ENCODE results near the gene LDB1. TPM values are rescaled to one million over a fixed set of nuclear protein-coding genes. Genes with fewer than 3 reads are reported as not detected.

Gene LDB1
- total and polyA plus RNA-seq, 5 donors from 2014 or later = 18.1 to 120 (median 27.6) TPM

DNA sequence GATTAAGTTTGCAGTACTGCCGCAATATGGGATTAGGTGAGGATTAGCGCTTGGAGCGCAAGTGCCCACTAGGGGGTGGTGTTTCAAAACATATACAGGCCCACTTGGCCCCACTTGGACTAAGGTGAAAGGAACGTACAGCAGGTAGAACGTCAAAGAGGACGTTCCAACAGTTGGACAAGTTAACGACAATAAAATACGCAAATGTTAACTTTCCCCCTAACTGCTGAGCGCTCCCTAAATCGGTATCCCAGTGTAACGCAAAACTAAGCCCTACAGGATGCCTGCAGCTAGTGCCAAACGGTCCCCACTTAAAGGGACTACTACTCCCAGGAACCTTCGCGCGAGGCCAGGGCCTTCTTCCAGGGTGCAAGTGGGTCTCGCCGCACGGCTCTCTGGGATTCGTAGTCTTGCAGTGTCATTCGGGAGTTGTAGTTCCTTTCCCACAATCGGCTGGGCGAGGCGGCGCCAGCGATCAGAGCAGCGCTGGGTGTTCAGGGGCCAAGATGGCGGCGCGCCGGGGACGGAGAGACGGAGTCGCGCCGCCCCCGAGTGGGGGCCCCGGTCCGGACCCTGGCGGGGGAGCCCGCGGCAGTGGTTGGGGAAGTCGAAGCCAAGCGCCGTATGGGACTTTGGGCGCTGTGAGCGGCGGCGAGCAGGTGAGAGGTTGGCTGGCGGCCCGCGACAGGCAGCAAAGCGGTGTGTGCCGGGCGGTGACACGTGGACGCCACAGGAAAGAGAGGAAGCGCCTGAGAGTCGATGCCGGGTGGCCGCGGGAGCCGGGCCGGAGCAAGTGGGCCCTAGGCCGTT, 12.6 kb upstream of the LDB1 start, which contains the start of gene PPRC1:
Gene PPRC1 (plus strand): TSS at position 478 of the 810 bp plus-strand sequence. CDS start 29 bp downstream, at position 507.
- Histone ChIP-seq H3K36me3 (ENCODE audit: control insufficient read depth, insufficient read depth, low read length) (peaks cover 4% of the 10 kb centered on the region), H3K4me1 (ENCODE audit: control insufficient read depth, insufficient read depth, low read length, poor library complexity, severe bottlenecking) (peaks cover 43% of the 10 kb centered on the region), H3K27ac (ENCODE audit: insufficient read depth, low read length, poor library complexity, severe bottlenecking) (peak within 1 kb of the TSS; percentile 88), H3K4me3 (ENCODE audit: low read depth, low read length) (peak within 1 kb of the TSS; percentile 94), H3K9me3 (ENCODE audit: control insufficient read depth in 2 of 2, low read length in 2 of 2) (no peaks in the 10 kb centered on the region), H3K27me3 (ENCODE audit: control insufficient read depth, insufficient read depth, low read length) (no peaks in the 10 kb centered on the region)
- H3K27ac Mint-ChIP-seq = peak within 1 kb of the TSS; percentile 95 to 98 (median 98)
- H3K4me1 Mint-ChIP-seq = peaks cover 0 to 49% (median 30%) of the 10 kb centered on the region in 4 donors
- no peaks in the 10 kb centered on the region for H3K9me3 Mint-ChIP-seq
- peak within 1 kb of the TSS; percentile 99 to 100 (median 99) for H3K4me3 Mint-ChIP-seq
- DNase-seq (peak; percentile 97 to 99 (median 98)), ATAC-seq (ENCODE audit: low read depth in 2 of 2) (peak; percentile 96 to 97)
- no peaks in the 10 kb centered on the region for H3K27me3 Mint-ChIP-seq
- peaks cover 3% of the 10 kb centered on the region for H3K36me3 Mint-ChIP-seq

- Histone ChIP-seq H3K27me3 (ENCODE audit: control insufficient read depth, insufficient read depth, low read length) (no peaks in the 10 kb centered on the region), H3K27ac (ENCODE audit: insufficient read depth, low read length, poor library complexity, severe bottlenecking) (peak overlapping the region; percentile 88), H3K9me3 (ENCODE audit: control insufficient read depth in 2 of 2, low read length in 2 of 2) (no peaks in the 10 kb centered on the region), H3K4me3 (ENCODE audit: low read depth, low read length) (peak overlapping the region; percentile 94), H3K4me1 (ENCODE audit: control insufficient read depth, insufficient read depth, low read length, poor library complexity, severe bottlenecking) (peaks cover 39% of the 10 kb centered on the region), H3K36me3 (ENCODE audit: control insufficient read depth, insufficient read depth, low read length) (no peaks in the 10 kb centered on the region)
- no peaks in the 10 kb centered on the region for H3K27me3 Mint-ChIP-seq
- H3K4me1 Mint-ChIP-seq = peaks cover 0 to 44% (median 28%) of the 10 kb centered on the region in 4 donors
- H3K4me3 Mint-ChIP-seq = peak overlapping the region; percentile 99 to 100 (median 99)
- DNase-seq (no peak), ATAC-seq (ENCODE audit: low read depth in 2 of 2) (no peak)
- H3K27ac Mint-ChIP-seq = peak overlapping the region; percentile 84 to 98 (median 98)
- H3K36me3 Mint-ChIP-seq = peaks cover 3% of the 10 kb centered on the region
- no peaks in the 10 kb centered on the region for H3K9me3 Mint-ChIP-seq
These were observed 12.0 kb upstream of the LDB1 start for GRCh38 chr10:102132193-102132562.

GRCh38 chr10:102131286-102132170, 11.4 kb upstream of the LDB1 start:
- no peak for DNase-seq
- Mint-ChIP-seq H3K4me3 (peak overlapping the region in 1 of 4 donors; percentile 99), H3K36me3 (peaks cover 3% of the 10 kb centered on the region), H3K9me3 (no peaks in the 10 kb centered on the region), H3K4me1 (peaks cover 0 to 40% (median 28%) of the 10 kb centered on the region in 4 donors), H3K27ac (peak overlapping the region in 2 of 3 donors; percentile 84 to 98), H3K27me3 (no peaks in the 10 kb centered on the region)
- Histone ChIP-seq H3K27me3 (ENCODE audit: control insufficient read depth, insufficient read depth, low read length) (no peaks in the 10 kb centered on the region), H3K4me3 (ENCODE audit: low read depth, low read length) (no peak overlapping the region), H3K9me3 (ENCODE audit: control insufficient read depth in 2 of 2, low read length in 2 of 2) (no peaks in the 10 kb centered on the region), H3K4me1 (ENCODE audit: control insufficient read depth, insufficient read depth, low read length, poor library complexity, severe bottlenecking) (peaks cover 33% of the 10 kb centered on the region), H3K27ac (ENCODE audit: insufficient read depth, low read length, poor library complexity, severe bottlenecking) (peak overlapping the region; percentile 88), H3K36me3 (ENCODE audit: control insufficient read depth, insufficient read depth, low read length) (no peaks in the 10 kb centered on the region)
- ATAC-seq (ENCODE audit: low read depth in 2 of 2) = no peak

- no peaks in the 10 kb centered on the region for H3K9me3 ChIP-seq (ENCODE audit: control insufficient read depth in 2 of 2, low read length in 2 of 2)
- Mint-ChIP-seq H3K36me3 (no peaks in the 10 kb centered on the region), H3K4me3 (peak overlapping the region in 2 of 4 donors; percentile 62 to 93), H3K27ac (peak overlapping the region in 2 of 3 donors; percentile 74 to 76), H3K27me3 (no peaks in the 10 kb centered on the region), H3K9me3 (no peaks in the 10 kb centered on the region), H3K4me1 (peaks cover 0 to 34% (median 13%) of the 10 kb centered on the region in 4 donors)
- ATAC-seq (ENCODE audit: low read depth in 2 of 2) (no peak), DNase-seq (no peak)
- peaks cover 28% of the 10 kb centered on the region for H3K4me1 ChIP-seq (ENCODE audit: control insufficient read depth, insufficient read depth, low read length, poor library complexity, severe bottlenecking)
- no peaks in the 10 kb centered on the region for H3K36me3 ChIP-seq (ENCODE audit: control insufficient read depth, insufficient read depth, low read length)
- no peak overlapping the region for H3K4me3 ChIP-seq (ENCODE audit: low read depth, low read length)
- no peak overlapping the region for H3K27ac ChIP-seq (ENCODE audit: insufficient read depth, low read length, poor library complexity, severe bottlenecking)
- H3K27me3 ChIP-seq (ENCODE audit: control insufficient read depth, insufficient read depth, low read length) = no peaks in the 10 kb centered on the region
These were observed 3.1 kb upstream of the LDB1 start for GRCh38 chr10:102123223-102123622.

DNA sequence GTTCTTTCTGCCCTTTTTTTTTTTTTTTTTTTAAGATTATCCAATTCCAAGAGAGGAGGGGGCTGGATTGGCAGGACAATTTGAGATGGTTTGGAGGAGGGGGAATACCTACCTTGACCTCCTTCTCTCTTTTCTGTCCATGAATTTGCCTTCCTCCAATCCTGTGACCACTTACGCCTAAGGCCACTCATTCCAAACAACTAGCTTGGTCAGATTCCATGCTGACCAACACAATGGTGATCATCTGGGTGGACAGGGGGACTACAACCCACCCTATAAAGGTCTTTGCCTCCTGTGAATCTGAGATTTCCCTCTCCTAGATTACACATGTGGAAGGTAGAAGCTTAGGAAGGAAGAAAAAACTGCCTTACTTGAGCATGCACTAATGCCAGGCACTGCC, 2.3 kb upstream of the LDB1 start:
- Mint-ChIP-seq H3K9me3 (no peaks in the 10 kb centered on the region), H3K27me3 (no peaks in the 10 kb centered on the region), H3K27ac (peak overlapping the region in 1 of 3 donors; percentile 74), H3K4me1 (peaks cover 0 to 42% (median 20%) of the 10 kb centered on the region in 4 donors), H3K4me3 (peak overlapping the region; percentile 33 to 93 (median 78)), H3K36me3 (no peaks in the 10 kb centered on the region)
- no peak overlapping the region for H3K27ac ChIP-seq (ENCODE audit: insufficient read depth, low read length, poor library complexity, severe bottlenecking)
- H3K4me3 ChIP-seq (ENCODE audit: low read depth, low read length) = no peak overlapping the region
- ATAC-seq (ENCODE audit: low read depth in 2 of 2) (no peak), DNase-seq (no peak)
- H3K27me3 ChIP-seq (ENCODE audit: control insufficient read depth, insufficient read depth, low read length) = no peaks in the 10 kb centered on the region
- no peaks in the 10 kb centered on the region for H3K9me3 ChIP-seq (ENCODE audit: control insufficient read depth in 2 of 2, low read length in 2 of 2)
- no peaks in the 10 kb centered on the region for H3K36me3 ChIP-seq (ENCODE audit: control insufficient read depth, insufficient read depth, low read length)
- H3K4me1 ChIP-seq (ENCODE audit: control insufficient read depth, insufficient read depth, low read length, poor library complexity, severe bottlenecking) = peaks cover 36% of the 10 kb centered on the region

DNA sequence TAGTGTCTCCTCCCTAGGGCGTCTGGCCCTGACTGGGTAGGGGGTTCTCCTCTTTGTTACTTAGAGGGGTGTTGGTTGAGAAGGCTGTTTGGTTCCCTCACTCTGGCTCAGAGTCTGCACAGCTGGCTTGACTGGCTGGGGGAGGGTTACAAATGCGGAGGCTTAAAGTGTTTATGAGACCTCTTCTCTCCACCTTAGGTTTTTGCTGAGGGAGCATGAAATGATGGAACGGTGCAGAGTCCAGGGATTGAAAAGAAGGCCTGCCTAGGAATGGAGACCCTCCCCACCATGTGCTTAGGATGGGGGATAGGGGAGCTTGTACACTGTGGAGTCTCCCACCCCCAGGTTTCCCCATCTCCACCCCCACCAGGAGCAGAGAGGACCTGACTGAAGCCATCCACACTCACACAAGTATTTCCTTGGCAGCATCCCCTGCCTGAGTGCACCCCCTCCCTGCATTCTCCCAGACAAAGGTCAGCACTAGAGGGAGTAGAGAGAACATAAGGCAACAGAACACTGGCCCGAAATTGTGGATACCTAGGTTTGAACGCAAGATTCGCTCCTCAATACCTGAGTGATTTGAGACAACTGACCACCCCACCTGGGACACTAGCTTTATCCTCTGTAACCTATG, 1.7 kb upstream of the LDB1 start:
- Histone ChIP-seq H3K36me3 (ENCODE audit: control insufficient read depth, insufficient read depth, low read length) (no peaks in the 10 kb centered on the region), H3K27ac (ENCODE audit: insufficient read depth, low read length, poor library complexity, severe bottlenecking) (peak overlapping the region; percentile 91), H3K4me3 (ENCODE audit: low read depth, low read length) (no peak overlapping the region), H3K4me1 (ENCODE audit: control insufficient read depth, insufficient read depth, low read length, poor library complexity, severe bottlenecking) (peaks cover 42% of the 10 kb centered on the region), H3K9me3 (ENCODE audit: control insufficient read depth in 2 of 2, low read length in 2 of 2) (no peaks in the 10 kb centered on the region), H3K27me3 (ENCODE audit: control insufficient read depth, insufficient read depth, low read length) (no peaks in the 10 kb centered on the region)
- Mint-ChIP-seq H3K4me1 (peaks cover 0 to 48% (median 24%) of the 10 kb centered on the region in 4 donors), H3K27ac (peak overlapping the region in 2 of 3 donors; percentile 89 to 96), H3K9me3 (no peaks in the 10 kb centered on the region), H3K27me3 (no peaks in the 10 kb centered on the region), H3K4me3 (peak overlapping the region; percentile 66 to 93 (median 90)), H3K36me3 (no peaks in the 10 kb centered on the region)
- DNase-seq (no peak), ATAC-seq (ENCODE audit: low read depth in 2 of 2) (no peak)

All from CD4-positive, CD25-positive, alpha-beta regulatory T cell (primary cell).